NCI-H187 (cell line): Measurements from ENCODE around the gene HOXC12.
A peak's percentile ranks its signal among the peaks of the same experiment; 100 is the strongest.

Experiments
- DNase-seq, 2 experiments: peaks; one replicate each; lab custom pipeline; 2025; lab: John Stamatoyannopoulos, UW

Gene HOXC12

DNA sequence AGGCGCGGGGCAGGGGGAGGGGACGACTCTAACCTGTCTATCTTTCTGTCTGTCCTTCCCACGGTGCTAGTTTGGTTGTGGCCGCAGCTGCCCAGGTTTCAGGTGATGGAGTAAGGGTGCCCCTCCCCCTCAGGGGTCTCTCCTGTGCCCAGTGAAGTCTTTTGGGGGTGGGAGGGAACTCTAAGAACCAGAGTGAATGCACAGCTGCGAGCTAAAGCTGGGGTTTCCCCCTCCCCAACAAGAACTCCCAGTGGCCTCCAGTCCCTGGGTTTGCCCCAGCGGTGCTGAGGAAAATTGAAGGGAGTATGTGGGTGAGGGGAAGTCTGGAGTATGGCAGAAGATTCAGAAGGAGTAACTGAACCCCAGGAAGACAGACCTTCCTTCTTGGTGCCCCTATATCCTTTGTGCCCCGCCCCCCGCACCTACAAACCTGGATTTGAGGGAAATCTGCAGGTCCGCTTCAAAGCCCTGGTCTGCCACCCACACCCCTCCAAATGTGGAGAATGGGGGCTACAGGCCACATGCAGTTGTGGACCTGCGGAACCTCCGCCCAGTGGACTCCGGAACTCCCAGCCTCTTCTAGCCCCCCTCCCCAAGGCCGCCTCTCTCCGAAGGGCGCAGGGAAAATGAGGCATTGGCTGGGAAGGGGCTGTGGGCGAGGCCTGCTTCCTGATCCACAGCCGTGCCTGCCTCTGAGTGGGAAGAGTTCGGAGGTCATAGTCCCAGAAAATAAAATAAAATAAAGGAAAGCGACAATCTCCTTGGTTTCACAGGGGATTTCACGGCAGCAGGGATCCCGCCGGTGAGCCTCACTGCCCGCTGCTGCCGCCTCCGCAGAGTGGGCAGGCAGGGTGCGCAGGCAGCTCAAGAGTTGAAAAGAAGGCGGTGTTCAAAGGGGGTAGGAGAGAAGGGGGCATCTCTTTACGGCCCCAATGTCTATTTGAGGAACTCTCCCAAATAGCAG, 41.8 kb downstream of the HOXC12 start:
- peak in 1 of 2 experiments; percentile 56 for DNase-seq

- DNase-seq, result peak; percentile 23 to 67
Measured at GRCh38 chr12:53997204-53998109, 42.8 kb downstream of the HOXC12 start.

DNA sequence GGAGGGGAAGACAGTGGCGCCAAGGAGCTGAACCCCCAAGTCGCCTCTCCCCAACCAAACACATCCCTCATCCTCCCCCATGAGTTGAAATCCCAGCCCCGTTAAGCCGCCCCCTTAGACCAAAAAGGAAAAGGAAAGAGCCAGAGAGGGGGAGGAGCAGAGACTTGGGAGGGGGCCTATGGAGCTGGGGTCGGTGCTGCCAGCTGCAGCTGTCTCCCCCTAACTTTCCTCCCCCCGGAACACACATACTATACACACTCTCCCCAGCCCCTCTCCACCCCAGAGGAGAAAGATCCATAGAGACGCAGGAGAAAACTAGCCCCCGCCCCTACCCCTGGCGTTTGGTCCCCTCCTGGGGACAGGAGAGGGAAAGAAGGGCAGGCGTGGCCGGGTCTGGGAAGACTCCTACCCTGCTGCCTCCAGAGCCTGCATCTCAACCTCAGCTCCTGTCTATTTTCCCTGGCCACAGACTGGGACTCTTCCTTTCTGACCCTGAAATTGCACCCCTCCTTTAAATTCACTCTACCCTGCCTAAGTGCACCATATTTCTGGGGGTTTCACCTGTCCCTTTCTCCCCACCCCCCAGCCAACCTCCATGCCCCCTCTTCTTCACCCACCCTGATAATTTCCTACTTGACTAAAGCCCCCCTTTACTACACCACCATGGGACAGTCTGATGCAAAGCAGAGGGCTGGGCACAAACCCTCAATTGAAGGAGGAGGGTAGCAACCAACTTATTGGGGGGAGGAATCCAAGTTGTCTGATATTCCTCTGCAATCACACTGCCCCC, 43.6 kb downstream of the HOXC12 start:
- no peak for DNase-seq

- DNase-seq, result no peak
Measured at GRCh38 chr12:53998900-53999236, 44.2 kb downstream of the HOXC12 start.

- DNase-seq, result peak; percentile 68 to 72
Measured at GRCh38 chr12:53999559-54000115, 44.9 kb downstream of the HOXC12 start.

GRCh38 chr12:54000116-54001114, 45.7 kb downstream of the HOXC12 start, which contains the start of gene HOXC9:
Gene HOXC9 (plus strand): TSS chr12:54000161. CDS start chr12:54000189, 28 bp downstream.
- no peak for DNase-seq

- DNase-seq, result no peak
Measured at GRCh38 chr12:54001283-54002187, 46.8 kb downstream of the HOXC12 start.

DNA sequence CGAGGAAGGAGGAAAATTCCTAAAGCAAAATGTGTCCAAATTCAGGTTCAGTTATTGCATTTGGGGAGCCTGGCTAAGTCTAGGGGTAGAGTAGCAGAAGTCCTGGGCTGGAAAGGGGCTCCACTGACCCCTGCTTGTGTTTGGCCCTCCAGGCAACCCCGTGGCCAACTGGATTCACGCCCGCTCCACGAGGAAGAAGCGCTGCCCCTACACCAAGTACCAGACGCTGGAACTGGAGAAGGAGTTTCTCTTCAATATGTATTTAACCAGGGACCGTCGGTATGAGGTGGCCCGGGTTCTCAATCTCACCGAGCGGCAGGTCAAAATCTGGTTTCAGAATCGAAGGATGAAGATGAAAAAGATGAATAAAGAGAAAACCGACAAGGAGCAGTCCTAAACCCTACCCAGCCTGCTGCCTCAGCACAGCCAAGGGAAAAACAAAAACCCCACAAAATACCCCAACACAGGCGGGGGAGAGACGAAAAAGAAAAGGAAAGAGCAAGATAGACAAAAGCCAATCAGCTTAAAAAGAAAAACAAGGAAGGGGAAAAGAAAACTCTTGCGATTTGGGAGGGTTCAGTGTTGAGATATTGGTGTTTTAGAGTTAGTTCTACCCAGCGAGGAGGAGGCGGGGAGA, 47.7 kb downstream of the HOXC12 start:
- no peak for DNase-seq

GRCh38 chr12:54002915-54003389, 48.2 kb downstream of the HOXC12 start:
- DNase-seq, result no peak

DNA sequence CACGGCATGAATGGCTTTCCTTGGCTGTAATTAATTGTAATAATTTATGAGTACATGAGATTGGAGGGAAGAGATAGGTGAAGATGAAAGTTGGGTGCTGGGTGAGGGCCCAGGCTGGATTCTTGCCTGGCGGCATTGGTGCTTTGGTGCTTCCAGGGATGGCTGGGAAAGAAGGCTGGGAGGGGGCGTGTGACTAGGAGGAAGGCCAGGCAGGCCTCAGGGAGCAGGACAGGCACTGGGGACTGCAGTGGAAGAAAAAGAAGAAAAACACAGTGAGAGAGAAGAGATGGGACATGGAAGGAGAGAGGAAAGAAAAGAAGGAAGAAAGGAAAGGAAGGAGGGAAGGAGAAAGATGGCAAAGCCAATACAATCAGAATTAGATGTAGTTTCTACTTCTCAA, 48.9 kb downstream of the HOXC12 start:
- no peak for DNase-seq

- DNase-seq, result no peak
Measured at GRCh38 chr12:54004063-54004840, 49.5 kb downstream of the HOXC12 start.

DNA sequence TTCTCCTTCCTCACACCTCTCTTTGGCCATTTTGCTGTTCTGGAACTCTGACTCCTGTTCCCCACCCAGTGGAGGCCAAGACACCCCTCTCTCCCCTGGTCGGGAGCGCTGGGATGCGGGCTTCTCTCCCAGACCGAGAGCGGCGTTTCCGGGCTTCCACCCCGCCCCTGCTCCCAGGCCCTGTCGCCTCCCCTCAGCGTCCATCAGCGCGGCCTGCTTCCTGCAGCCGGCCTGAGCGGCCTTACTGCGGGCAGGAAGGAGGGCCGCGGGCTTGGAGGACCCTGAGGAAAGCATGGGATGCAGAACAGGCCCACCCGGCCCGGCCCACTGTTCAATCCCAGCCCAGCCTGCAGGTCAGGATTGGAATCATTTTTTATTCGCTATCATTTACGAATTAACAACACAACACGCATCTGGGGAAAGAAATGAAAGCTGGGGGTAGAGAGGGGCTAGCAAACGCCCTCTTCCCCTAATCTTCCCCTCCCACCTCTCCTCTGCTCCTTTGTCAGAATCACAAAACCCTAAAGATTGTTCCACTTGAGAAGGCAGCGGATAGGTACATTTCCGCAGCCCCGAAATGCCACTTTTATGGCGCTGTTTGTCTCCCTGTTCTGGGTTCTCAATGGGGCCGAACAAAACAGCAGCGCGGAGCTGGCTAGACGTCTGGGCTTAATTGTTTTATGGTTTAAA, 50.3 kb downstream of the HOXC12 start:
- DNase-seq, result no peak

- DNase-seq, result no peak
Measured at GRCh38 chr12:54005531-54005852, 50.8 kb downstream of the HOXC12 start.

- peak; percentile 61 to 84 for DNase-seq
Measured at GRCh38 chr12:54005853-54006558, 51.3 kb downstream of the HOXC12 start.

DNA sequence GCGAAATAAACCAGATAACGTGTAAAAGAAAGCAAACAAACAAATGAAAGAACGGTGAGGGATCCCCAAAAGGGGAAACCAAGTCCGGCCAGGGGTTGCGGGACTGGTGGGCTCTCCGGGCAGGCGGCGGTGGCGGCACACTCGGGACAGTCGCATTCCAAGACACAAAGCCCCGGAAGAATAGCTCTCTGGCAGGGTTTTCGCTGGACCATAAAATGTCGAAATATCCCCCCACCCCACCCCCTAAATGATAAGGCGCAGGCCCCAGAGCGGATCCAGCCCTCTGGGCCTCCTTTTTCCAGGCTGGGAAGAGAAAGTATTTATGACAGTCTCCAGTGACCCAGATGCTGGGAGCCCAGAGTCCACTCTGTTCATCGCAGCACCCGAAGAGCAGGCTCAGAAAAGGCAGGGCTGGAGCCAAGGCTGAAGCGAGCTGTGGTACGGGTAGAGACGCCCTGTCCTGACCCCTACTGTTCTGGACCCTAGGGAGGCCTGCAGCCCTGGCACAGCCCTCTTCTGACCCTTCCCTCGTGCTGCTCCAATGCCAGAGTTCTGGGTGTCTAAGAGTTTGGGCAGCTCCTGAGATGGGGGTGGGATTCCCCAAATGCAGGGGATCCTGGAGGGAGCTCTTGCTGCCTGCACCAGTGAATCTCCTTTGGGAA, 52.0 kb downstream of the HOXC12 start:
- no peak for DNase-seq
